Adrenal gland (tissue), 12 donors: ENCODE data around the gene LURAP1L. TPM values are rescaled to one million over a fixed set of nuclear protein-coding genes. Genes with fewer than 3 reads are reported as not detected.

ENCODE experiments used
- DNase-seq, 7 donors: peaks; one replicate each; pipeline ENCODE4 v3.0.0-alpha.2; 2019 to 2020
- H3K27ac ChIP-seq, 5 donors: fragments of 200-600 bp; sonication (generic) in 4 of 5; 1 replicate in 3 of 5; 2 replicates in 2 of 5; pipeline versions ENCODE4 v1.5.1 to v1.8.0; 2016 to 2020; ENCODE audit warnings: mild to moderate bottlenecking in 1 of 5
- H3K27me3 ChIP-seq: fragments of 200-600 bp; 2 replicates; pipeline ENCODE4 v1.8.0; 2021
- H3K36me3 ChIP-seq, 2 donors: fragments of 200-600 bp; replicated peaks in 1 of 2; 1 replicate in 1 of 2; 2 replicates in 1 of 2; pipeline versions ENCODE4 v1.5.1 to v1.8.0; 2018 to 2022
- H3K4me1 ChIP-seq, 2 donors: fragments of 200-600 bp; replicated peaks in 1 of 2; 1 replicate in 1 of 2; 2 replicates in 1 of 2; pipeline versions ENCODE4 v1.5.1 to v1.8.0; 2018 to 2021
- H3K4me3 ChIP-seq, 4 donors: fragments of 200-600 bp; sonication (generic) in 3 of 4; one replicate each; pipeline ENCODE4 v1.5.1; 2016 to 2018
- H3K9me3 ChIP-seq, 3 donors: fragments of 200-600 bp; sonication (generic) in 1 of 3; replicated peaks in 1 of 3; 1 replicate in 2 of 3; 2 replicates in 1 of 3; pipeline versions ENCODE4 v1.5.1 to v1.8.0; 2016 to 2021
- POLR2A ChIP-seq, 2 donors: fragments of 450-650 bp; IDR thresholded peaks; one replicate each; pipeline ENCODE4 v1.6.1; 2017; ENCODE audit warnings: antibody characterized with exemption in 2 of 2, mild to moderate bottlenecking in 2 of 2, moderate library complexity in 1 of 2
- WGBS, 4 donors: extraction: QIAGEN DNeasy Blood & Tissue Kit in 2 of 4; methylation state at CpG; one replicate each; pipeline versions ENCODE4 v1.1.5 to v1.1.7; 2013 to 2017; 5-methylcytosine and 5-hydroxymethylcytosine counted together
- intact Hi-C, 2 donors: fragments of 100-400 bp; cut with DNase I; formaldehyde crosslinking; loops; one replicate each; pipeline versions ENCODE4 v1.14.1 to v1.15.0; 2022 to 2023
- polyA plus RNA-seq, 3 donors: library from polyadenylated mRNA; stranded (reverse); fragments of 200-250 nt in 2 of 3; fragments of 350-450 nt in 1 of 3; fragmentation: Illumina TruSeq in 1 of 3; extraction: RNeasy Lipid Tissue Mini Kit (QIAGEN cat#74804) in 1 of 3; gene quantifications; one replicate each; pipeline ENCODE4 v1.2.3, GENCODE V29; 2013 to 2014
- total RNA-seq, 9 donors: library from RNA; depleted of rRNA in 4 of 9; stranded (reverse); fragments of >200 nt in 4 of 9; fragments of 120-200 nt in 1 of 9; fragmentation: NEBNext Ultra II Directional in 1 of 9; extraction: Animal tissue kit (Norgen Biotek cat#: 25700) in 1 of 9; gene quantifications; one replicate each; pipeline versions ENCODE4 v1.1.0 to v1.2.4, GENCODE V29; 2013 to 2023
- TF ChIP-seq, protein P1 (sequence below), 6 experiments: fragments of 450-650 bp in 4 of 6; fragments of 200-600 bp in 2 of 6; sonication (generic) in 1 of 6; IDR thresholded peaks; 1 replicate in 5 of 6; 2 replicates in 1 of 6; pipeline versions ENCODE4 v1.5.1 to v1.8.0; 2016 to 2021; ENCODE audit warnings: antibody characterized with exemption in 6 of 6, mild to moderate bottlenecking in 2 of 6, moderate library complexity in 1 of 6
- donor health status: healthy with polysubstance abuse.
- donor health status: Bipolar disorder and iron deficiency.
- donor health status: DM: yes; HTN: yes; CAD: no.
- donor health status: DM: no; HTN: no; CAD: no.
- donor health status: DM: no; HTN: no; CAD: no.
- donor health status: DM: yes; HTN: yes; CAD: no.

The LURAP1L gene
- total and polyA plus RNA-seq, 12 donors = 5.3 to 29.0 (median 10.3) TPM

DNA sequence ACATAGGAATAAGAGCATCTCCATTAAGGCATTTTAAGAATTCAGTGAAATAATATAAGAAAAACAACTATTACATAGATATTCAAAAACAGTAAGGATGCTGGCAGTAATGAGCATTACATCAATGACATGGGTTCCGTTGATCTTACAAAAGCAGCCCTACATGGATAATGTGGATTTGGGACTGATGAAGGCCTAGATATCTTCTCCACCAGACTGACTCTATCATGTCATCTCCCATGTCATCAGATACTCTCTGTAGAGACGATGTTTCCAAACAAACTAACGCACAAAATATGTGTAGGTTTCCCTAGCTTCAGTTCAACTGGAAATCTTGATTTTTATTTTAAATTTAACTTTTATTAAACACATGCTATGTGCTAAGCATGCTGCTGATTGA is 3.6 kb downstream of the LURAP1L start:
- TF ChIP-seq POLR2A (IDR thresholded peaks at IDR 0.05) = no peak
- TF ChIP-seq, protein P1, sequence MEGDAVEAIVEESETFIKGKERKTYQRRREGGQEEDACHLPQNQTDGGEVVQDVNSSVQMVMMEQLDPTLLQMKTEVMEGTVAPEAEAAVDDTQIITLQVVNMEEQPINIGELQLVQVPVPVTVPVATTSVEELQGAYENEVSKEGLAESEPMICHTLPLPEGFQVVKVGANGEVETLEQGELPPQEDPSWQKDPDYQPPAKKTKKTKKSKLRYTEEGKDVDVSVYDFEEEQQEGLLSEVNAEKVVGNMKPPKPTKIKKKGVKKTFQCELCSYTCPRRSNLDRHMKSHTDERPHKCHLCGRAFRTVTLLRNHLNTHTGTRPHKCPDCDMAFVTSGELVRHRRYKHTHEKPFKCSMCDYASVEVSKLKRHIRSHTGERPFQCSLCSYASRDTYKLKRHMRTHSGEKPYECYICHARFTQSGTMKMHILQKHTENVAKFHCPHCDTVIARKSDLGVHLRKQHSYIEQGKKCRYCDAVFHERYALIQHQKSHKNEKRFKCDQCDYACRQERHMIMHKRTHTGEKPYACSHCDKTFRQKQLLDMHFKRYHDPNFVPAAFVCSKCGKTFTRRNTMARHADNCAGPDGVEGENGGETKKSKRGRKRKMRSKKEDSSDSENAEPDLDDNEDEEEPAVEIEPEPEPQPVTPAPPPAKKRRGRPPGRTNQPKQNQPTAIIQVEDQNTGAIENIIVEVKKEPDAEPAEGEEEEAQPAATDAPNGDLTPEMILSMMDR (IDR thresholded peaks at IDR 0.05) = no peak
- 88 to 95% (median 90%) methylated on average over 3 of the region's 3 CpGs for WGBS, 4 donors
- no peaks in the 10 kb centered on the region for H3K27me3 ChIP-seq
- DNase-seq = no peak
- H3K27ac ChIP-seq = no peak overlapping the region
- no peaks in the 10 kb centered on the region for H3K9me3 ChIP-seq
- H3K4me3 ChIP-seq = no peak overlapping the region
- H3K36me3 ChIP-seq = no peaks in the 10 kb centered on the region
- intact Hi-C loops = loop anchor here in 1 of 2 donors (5.0 kb wide), 1 partner anchor 104 kb away; no protein-coding TSS in a partner anchor
- H3K4me1 ChIP-seq = peaks cover 0 to 4% of the 10 kb centered on the region in 2 donors

DNA sequence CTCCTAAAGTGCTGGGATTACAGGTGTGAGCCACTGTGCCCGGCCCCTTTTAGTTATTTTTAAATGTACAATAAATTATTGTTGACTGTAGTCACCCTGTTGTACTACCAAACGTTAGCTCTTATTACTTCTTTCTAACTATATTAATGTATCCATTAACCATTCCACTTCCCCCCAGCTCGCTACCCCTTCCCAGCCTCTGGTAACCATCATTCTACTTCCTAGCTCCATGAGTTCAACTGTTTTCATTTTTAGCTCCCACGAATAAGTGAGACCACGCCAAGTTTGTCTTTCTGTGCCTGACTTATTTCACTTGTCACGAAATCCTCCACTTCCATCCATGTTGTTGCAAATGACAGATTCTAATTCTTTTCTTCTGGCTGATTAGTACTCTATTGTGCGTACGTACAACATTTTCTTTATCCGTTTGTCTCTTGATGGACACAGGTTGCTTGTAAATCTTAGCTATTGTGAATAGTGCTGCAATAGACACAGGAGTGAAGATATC is 6.5 kb downstream of the LURAP1L start:
- Histone ChIP-seq H3K9me3 (peaks cover 0 to 4% (median 0%) of the 10 kb centered on the region in 3 donors), H3K4me1 (peaks cover 0 to 10% of the 10 kb centered on the region in 2 donors), H3K36me3 (no peaks in the 10 kb centered on the region), H3K27ac (no peak overlapping the region), H3K4me3 (no peak overlapping the region), H3K27me3 (no peaks in the 10 kb centered on the region)
- no peak for TF ChIP-seq POLR2A (IDR thresholded peaks at IDR 0.05)
- TF ChIP-seq, protein P1 (IDR thresholded peaks at IDR 0.05) = no peak
- WGBS, 4 donors = 64 to 69% (median 67%) methylated on average over 9 of the region's 9 CpGs
- no peak for DNase-seq
- intact Hi-C loops = no loop called here

DNA sequence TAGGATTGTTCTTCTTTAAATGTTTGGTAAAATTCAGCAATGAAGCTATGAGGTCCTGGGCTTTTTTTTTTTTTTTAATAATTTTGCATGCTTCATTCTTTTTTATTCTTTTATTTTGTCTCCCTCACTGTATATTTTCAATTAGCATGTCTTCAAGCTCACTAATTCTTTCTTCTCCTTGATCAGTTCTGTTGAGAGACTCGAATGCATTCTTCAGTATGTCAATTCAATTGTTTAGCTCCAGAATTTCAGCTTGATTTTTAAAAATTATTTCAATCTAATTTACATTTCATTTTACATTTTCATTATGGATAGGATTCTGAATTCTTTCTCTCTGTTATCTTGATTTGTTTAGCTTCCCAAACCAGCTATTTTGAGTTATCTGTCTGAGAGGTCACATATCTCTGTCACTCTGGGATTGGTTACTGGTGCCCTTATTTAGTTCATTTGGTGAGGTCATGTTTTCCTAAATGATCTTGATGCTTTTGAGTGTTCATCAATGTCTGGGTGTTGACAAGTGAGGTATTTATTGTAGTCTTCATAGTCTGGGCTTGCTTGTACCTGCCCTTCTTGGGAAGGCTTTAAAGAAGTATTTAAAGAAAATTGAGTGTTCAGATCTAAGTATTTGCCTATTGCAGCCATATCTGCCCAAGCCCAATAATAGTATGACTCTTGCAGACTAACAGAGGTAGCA is 9.1 kb downstream of the LURAP1L start:
- Histone ChIP-seq H3K4me1 (peaks cover 0 to 10% of the 10 kb centered on the region in 2 donors), H3K27ac (peak overlapping the region in 3 of 5 donors; percentile 7 to 83 (median 74)), H3K9me3 (peaks cover 0 to 4% (median 0%) of the 10 kb centered on the region in 3 donors), H3K4me3 (no peak overlapping the region), H3K36me3 (no peaks in the 10 kb centered on the region), H3K27me3 (no peaks in the 10 kb centered on the region)
- TF ChIP-seq POLR2A (IDR thresholded peaks at IDR 0.05) = no peak
- TF ChIP-seq, protein P1 (IDR thresholded peaks at IDR 0.05) = no peak
- WGBS, 4 donors = 85 to 92% (median 91%) methylated on average over 1 of the region's 1 CpG
- DNase-seq = no peak
- intact Hi-C loops = no loop called here

DNA sequence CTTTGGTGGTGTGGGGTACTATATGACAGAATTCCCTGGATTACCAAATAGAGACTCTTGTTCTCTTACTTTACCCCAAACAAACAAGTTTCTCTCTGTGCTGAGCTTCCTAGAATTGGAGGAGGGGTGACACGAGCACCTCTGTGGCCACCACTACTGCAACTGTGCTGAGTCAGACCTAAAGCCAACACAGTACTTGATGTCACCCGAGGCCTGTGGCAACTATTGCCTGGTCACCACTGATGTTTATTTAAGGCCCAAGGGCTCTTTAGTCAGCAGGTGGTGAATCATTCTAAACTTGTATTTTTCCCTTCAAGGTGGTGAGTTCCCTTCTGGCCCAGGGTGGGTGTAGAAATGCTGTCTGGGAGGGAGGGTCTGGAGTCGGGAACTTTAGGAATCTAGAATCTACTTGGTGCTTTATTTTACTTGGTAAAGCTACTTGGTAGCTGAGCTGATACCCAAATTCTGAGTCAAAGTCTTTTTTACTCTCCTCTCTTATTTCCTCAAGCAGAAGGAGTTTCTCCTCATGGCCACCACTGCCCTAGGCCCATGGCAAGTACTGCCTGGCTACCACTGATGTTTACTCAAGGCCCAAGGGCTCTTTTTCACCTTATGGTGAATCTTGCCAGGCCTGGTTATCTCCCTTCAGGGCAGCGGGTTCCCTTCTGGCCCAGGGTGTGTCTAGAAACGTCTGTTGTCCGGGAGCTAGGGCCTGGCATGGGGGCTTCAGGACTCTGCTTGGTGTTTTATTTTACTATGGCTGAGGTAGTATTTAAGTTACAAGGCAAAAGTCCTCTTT is 9.8 kb downstream of the LURAP1L start:
- H3K27ac ChIP-seq = peak overlapping the region in 4 of 5 donors; percentile 24 to 83 (median 64)
- no peak overlapping the region for H3K4me3 ChIP-seq

More for the DNA sequence above, 9.8 kb downstream of the LURAP1L start:
- TF ChIP-seq POLR2A (IDR thresholded peaks at IDR 0.05) = peak in 1 of 2 donors; percentile 24
- TF ChIP-seq, protein P1 (IDR thresholded peaks at IDR 0.05) = no peak
- WGBS, 4 donors = 68 to 76% (median 71%) methylated on average over 6 of the region's 6 CpGs
- Histone ChIP-seq H3K27me3 (no peaks in the 10 kb centered on the region), H3K36me3 (no peaks in the 10 kb centered on the region), H3K9me3 (peaks cover 0 to 4% (median 0%) of the 10 kb centered on the region in 3 donors), H3K4me1 (peaks cover 0 to 10% of the 10 kb centered on the region in 2 donors)
- intact Hi-C loops = no loop called here
- peak; percentile 41 to 82 (median 76) for DNase-seq
